Smooth muscle cell (in vitro differentiated cells): ENCODE results near the gene KLHL2. TPM values are rescaled to one million over a fixed set of nuclear protein-coding genes. Genes with fewer than 3 reads are reported as not detected.
"Not testable (repeated sequence)": the region's sequence is repeated elsewhere in the genome, so short reads cannot be mapped to it uniquely, and the experiment has no call there.

Source experiments
- DNase-seq: peaks from one replicate; lab custom pipeline; 2025; ENCODE audit not compliant: unreplicated experiment; lab: John Stamatoyannopoulos, UW
- H2AFZ ChIP-seq: fragments of 200-600 bp; sonication (generic); 2 replicates; pipeline ENCODE4 v1.6.0; 2016; ENCODE audit warnings: antibody characterized with exemption, low read depth, mild to moderate bottlenecking
- H3F3A ChIP-seq: fragments of 200-600 bp; sonication (generic); 2 replicates; pipeline ENCODE4 v1.6.0; 2017; ENCODE audit warnings: antibody characterized with exemption, low read depth
- H3K27ac ChIP-seq: fragments of 200-600 bp; sonication (generic); 2 replicates; pipeline ENCODE4 v1.5.1; 2016; ENCODE audit warnings: low read depth, mild to moderate bottlenecking
- H3K27me3 ChIP-seq: fragments of 200-600 bp; sonication (generic); 2 replicates; pipeline ENCODE4 v1.6.1; 2016; ENCODE audit warnings: low read depth, mild to moderate bottlenecking
- H3K36me3 ChIP-seq: fragments of 200-600 bp; sonication (generic); 2 replicates; pipeline ENCODE4 v1.5.1; 2016; ENCODE audit warnings: low read depth
- H3K4me1 ChIP-seq: fragments of 200-600 bp; sonication (generic); 2 replicates; pipeline ENCODE4 v1.5.1; 2016; ENCODE audit warnings: low read depth
- H3K4me2 ChIP-seq: fragments of 200-600 bp; sonication (generic); 2 replicates; pipeline ENCODE4 v1.6.0; 2016; ENCODE audit warnings: mild to moderate bottlenecking
- H3K4me3 ChIP-seq: fragments of 200-600 bp; sonication (generic); 2 replicates; pipeline ENCODE4 v1.5.1; 2016; ENCODE audit warnings: mild to moderate bottlenecking
- H3K79me2 ChIP-seq: fragments of 200-600 bp; sonication (generic); 2 replicates; pipeline ENCODE4 v1.6.0; 2016; ENCODE audit warnings: low read depth, mild to moderate bottlenecking
- H3K9ac ChIP-seq: fragments of 200-600 bp; sonication (generic); 2 replicates; pipeline ENCODE4 v1.6.0; 2016; ENCODE audit warnings: low read depth
- H3K9me3 ChIP-seq: fragments of 200-600 bp; sonication (generic); replicated peaks from 2 replicates; pipeline ENCODE4 v1.5.1; 2016; ENCODE audit warnings: low read depth
- H4K20me1 ChIP-seq: fragments of 200-600 bp; sonication (generic); 2 replicates; pipeline ENCODE4 v1.6.0; 2016; ENCODE audit warnings: low read depth
- WGBS: methylation state at CpG from one replicate; pipeline ENCODE4 v1.1.7; 2016; ENCODE audit warnings: low lambda C conversion rate; 5-methylcytosine and 5-hydroxymethylcytosine counted together
- polyA plus RNA-seq: library from polyadenylated mRNA; unstranded; fragments of >200 nt; fragmentation: Nextera tagmentation; extraction: Ambion mirVana; gene quantifications from 2 replicates; pipeline ENCODE4 v1.2.1, GENCODE V29; 2016
- total RNA-seq: library from RNA; depleted of rRNA; stranded (reverse); fragments of >200 nt; gene quantifications from 2 replicates; pipeline ENCODE4 v1.2.3, GENCODE V29; 2014
- TF ChIP-seq, protein P1 (sequence below): fragments of 200-600 bp; sonication (generic); IDR thresholded peaks from 2 replicates; pipeline ENCODE4 v1.5.1; 2017; ENCODE audit warnings: borderline replicate concordance, mild to moderate bottlenecking, antibody characterized with exemption; ENCODE audit not compliant: insufficient read depth, poor library complexity, severe bottlenecking

KLHL2 gene
- total and polyA plus RNA-seq, 2 experiments from 2014 or later, result 2.6 to 18.6 TPM

DNA sequence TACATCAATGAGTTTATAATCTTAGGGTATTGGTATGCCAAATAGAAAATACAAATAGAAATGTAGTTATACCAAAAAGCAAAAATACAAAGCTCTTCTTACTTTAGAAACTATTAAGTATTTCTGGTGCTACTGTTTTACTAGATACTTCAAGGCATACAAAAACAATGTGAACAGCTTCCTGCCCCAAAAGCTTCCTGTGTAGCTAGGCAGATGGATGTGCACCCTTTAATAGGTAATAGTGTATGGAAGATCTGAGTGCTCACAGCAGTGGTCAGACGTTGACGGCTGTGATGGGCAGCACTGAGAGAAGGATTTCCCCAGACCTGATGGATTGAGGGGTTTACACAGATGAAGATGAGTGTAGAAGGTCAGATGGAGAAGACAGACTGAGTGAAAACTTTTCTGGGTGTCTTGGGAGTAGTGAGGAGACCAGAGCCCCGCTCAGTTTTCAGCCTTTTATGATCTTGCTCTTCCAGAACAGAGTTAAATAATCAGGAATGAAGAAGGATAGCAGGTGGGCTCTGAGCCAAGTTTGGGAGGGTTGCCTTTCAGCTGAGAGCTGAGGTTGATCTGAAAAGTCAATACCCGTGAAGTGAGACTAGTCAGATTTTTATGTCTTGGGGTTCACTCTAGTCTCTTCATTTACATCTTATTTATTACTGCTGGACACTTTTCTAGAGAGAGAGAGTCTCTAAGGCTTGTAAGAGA lies 22.3 kb downstream of the KLHL2 start:
- not testable (repeated sequence) for H3F3A ChIP-seq, H2AFZ ChIP-seq, H4K20me1 ChIP-seq, H3K27ac ChIP-seq, H3K79me2 ChIP-seq, H3K9ac ChIP-seq, H3K4me1 ChIP-seq, H3K4me3 ChIP-seq, DNase-seq, H3K36me3 ChIP-seq, H3K4me2 ChIP-seq, H3K27me3 ChIP-seq, H3K9me3 ChIP-seq
- WGBS, result 94% methylated on average over 4 of the region's 4 CpGs

DNA sequence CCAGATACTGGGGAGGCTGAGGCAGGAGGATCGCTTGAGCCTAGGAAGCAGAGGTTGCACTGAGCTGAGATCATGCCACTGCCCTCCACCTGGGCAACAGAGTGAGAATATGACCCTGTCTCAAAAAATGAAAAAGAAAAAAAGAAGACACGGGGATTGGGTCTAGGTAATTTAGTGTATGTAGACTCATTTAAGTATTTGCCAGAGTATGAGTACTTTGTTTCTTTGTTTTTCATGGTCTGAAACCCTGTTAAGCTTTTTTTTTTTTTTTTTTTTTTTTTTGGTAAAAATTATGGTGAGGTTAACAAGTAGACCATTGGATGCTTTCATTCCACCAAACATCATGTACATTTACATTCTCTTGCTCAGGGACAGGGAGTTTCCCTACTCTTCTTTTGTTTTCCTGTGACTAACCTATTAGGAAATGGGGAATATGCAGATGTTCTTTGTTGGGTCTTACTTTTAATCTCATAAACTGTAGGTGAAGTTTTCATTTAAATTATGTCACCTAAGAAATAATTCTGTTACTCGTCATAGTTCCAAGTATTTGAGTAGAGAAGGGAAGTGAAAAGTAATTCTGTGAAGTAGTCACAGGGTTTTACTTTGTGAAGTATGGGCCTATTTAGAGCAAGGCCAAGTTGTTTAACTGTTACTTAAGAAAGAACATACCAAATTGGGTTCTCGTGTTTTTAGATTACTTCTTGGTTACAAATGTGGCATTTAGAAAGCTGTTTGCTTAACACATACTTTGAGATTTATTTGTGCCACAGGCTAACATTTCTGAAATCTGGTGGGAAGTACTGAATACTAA lies 25.5 kb downstream of the KLHL2 start:
- H3F3A ChIP-seq, H3K9ac ChIP-seq, H3K4me2 ChIP-seq, H2AFZ ChIP-seq, H3K27ac ChIP-seq, H3K9me3 ChIP-seq, H4K20me1 ChIP-seq, H3K79me2 ChIP-seq, H3K36me3 ChIP-seq, H3K4me3 ChIP-seq, H3K27me3 ChIP-seq, DNase-seq, H3K4me1 ChIP-seq: not testable (repeated sequence)
- 84% methylated on average over 4 of the region's 4 CpGs for WGBS

DNA sequence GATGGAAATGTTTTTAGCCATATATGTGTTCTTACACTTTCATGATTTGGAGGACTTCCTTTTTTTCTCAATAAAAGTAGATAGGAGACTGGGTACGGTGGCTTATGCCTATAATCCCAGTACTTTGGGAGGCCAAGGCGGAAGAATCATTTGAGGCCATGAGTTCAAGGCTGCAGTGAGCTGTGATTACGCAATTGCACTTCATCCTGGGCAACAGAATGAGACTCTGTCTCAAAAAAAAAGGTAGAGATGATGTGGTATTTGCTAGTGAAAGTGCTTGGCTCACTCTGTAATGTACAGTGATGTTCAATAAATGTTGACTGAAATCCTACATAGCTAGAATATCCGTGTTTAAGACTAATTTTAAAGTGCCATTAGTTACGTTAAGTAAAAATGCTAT lies 27.4 kb downstream of the KLHL2 start:
- H3K27me3 ChIP-seq, result no peaks in the 10 kb centered on the region
- no peak overlapping the region for H3K4me2 ChIP-seq
- H3K4me3 ChIP-seq, result no peak overlapping the region
- H3F3A ChIP-seq, result no peaks in the 10 kb centered on the region
- no peaks in the 10 kb centered on the region for H3K4me1 ChIP-seq
- no peak overlapping the region for H3K27ac ChIP-seq
- no peaks in the 10 kb centered on the region for H3K79me2 ChIP-seq
- no peaks in the 10 kb centered on the region for H4K20me1 ChIP-seq
- WGBS, result 91% methylated on average over 5 of the region's 5 CpGs
- DNase-seq, result no peak
- no peak overlapping the region for H2AFZ ChIP-seq
- TF ChIP-seq, protein P1, sequence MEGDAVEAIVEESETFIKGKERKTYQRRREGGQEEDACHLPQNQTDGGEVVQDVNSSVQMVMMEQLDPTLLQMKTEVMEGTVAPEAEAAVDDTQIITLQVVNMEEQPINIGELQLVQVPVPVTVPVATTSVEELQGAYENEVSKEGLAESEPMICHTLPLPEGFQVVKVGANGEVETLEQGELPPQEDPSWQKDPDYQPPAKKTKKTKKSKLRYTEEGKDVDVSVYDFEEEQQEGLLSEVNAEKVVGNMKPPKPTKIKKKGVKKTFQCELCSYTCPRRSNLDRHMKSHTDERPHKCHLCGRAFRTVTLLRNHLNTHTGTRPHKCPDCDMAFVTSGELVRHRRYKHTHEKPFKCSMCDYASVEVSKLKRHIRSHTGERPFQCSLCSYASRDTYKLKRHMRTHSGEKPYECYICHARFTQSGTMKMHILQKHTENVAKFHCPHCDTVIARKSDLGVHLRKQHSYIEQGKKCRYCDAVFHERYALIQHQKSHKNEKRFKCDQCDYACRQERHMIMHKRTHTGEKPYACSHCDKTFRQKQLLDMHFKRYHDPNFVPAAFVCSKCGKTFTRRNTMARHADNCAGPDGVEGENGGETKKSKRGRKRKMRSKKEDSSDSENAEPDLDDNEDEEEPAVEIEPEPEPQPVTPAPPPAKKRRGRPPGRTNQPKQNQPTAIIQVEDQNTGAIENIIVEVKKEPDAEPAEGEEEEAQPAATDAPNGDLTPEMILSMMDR, result no peak
- H3K9ac ChIP-seq, result no peak overlapping the region
- H3K9me3 ChIP-seq, result no peaks in the 10 kb centered on the region
- H3K36me3 ChIP-seq, result no peaks in the 10 kb centered on the region

DNA sequence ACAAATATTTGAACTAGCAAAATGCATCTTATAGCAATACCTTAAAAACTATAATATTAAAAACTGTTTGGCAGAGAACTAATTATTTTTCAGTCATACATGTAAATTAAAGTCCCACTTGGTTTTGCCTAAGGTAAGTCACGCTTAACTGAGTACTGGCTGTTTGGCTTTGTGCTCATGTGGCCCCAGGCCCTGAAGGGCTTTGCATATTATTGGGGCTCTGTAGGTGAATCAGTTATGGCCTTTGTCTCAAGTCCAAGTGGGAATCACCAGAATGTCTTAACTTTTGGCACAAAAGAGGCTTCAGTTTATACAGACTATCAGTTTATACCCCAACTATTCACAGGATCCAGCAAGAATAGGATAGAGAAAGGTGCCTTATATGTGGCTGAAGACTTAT lies 29.5 kb downstream of the KLHL2 start:
- not testable (repeated sequence) for H3K36me3 ChIP-seq, H3K4me2 ChIP-seq, H3K9ac ChIP-seq, H3K27me3 ChIP-seq, H3K79me2 ChIP-seq, H3K4me3 ChIP-seq, H3K27ac ChIP-seq, H3F3A ChIP-seq, H4K20me1 ChIP-seq, H3K4me1 ChIP-seq, DNase-seq, H2AFZ ChIP-seq, H3K9me3 ChIP-seq
- WGBS, result no CpG with 5 or more reads among the region's 1 CpG

DNA sequence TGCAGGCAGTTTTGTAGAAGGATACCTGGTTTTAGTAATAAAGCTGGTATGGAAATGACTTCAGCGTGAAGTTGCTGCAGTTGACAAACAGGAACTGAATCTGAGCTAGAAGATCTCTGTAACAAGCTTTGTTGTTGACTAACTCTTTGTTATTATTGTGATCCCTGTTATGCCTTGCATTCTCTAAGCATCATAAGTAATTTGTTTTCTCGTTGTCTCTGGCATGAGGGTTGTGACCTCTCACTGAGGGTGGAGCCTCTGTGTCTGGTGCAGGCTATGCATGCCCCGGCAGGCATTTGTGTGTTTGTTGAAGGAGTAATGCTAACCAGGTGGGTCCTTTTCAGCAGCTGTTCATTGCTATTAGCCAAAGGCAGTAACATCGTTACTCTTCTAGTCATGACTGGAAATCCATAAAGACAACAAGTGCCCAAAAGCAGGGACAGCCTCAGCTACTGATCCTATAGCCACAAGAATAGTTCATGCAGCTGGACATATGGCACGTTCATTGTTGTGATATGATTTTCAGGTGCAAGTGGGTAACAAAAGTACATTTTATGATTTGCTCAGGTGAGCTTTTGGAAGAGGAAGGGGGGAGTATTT lies 30.8 kb downstream of the KLHL2 start:
- not testable (repeated sequence) for H3K4me1 ChIP-seq, H3K36me3 ChIP-seq, H3K27ac ChIP-seq, H3F3A ChIP-seq, H3K4me3 ChIP-seq, H3K4me2 ChIP-seq, H3K79me2 ChIP-seq, DNase-seq, H3K27me3 ChIP-seq, H4K20me1 ChIP-seq, H3K9ac ChIP-seq, H3K9me3 ChIP-seq, H2AFZ ChIP-seq
- WGBS, result 56% methylated on average over 5 of the region's 5 CpGs

DNA sequence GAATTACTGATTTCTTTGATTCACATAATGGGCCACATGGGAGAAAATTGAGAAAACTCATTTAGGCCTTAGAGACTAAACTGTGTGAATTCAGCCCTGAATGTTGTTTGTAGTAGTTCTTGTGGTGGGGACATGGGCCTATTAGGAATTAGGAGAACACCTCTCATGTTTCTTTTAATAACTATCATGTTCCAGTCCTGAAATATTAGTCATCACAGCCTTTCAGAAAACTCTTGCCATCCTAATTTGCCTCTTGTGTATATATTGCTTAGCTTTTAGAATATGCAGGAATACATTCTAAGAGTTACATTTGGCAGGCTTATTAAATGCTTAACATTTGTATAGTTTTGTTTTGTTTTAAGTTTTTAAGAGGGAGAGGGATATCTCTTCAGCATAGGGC lies 33.4 kb downstream of the KLHL2 start:
- not testable (repeated sequence) for H3K4me1 ChIP-seq, H3K27me3 ChIP-seq, H3K4me3 ChIP-seq, H3K4me2 ChIP-seq, H3F3A ChIP-seq, H3K36me3 ChIP-seq, H3K27ac ChIP-seq, H3K9ac ChIP-seq, H3K79me2 ChIP-seq, H4K20me1 ChIP-seq, H2AFZ ChIP-seq, H3K9me3 ChIP-seq, DNase-seq

DNA sequence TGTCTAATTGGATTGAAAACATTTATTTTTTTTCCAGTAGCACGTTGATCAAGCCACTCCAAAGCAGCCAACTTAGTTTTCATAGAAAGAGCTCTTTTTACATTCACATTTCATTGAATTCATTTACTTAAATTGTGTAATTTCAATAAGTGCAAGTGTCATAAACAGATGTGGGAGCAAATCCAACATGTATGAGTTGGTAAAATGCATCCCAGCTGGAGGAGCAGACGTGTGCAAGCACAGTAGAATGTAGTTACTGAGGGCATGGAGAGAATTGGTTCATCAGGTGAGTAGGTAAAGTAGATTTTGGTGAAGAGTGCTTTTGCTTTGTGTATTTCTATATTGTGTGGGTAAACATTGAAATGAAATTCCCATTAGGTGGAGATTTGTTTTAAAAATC lies 36.8 kb downstream of the KLHL2 start:
- not testable (repeated sequence) for DNase-seq, H3K79me2 ChIP-seq, H3K9me3 ChIP-seq, H3K9ac ChIP-seq, H3K27me3 ChIP-seq, H3K36me3 ChIP-seq, H3K4me2 ChIP-seq, H3K4me3 ChIP-seq, H3K4me1 ChIP-seq, H3F3A ChIP-seq, H2AFZ ChIP-seq, H3K27ac ChIP-seq, H4K20me1 ChIP-seq
- WGBS, result 93% methylated on average over 2 of the region's 2 CpGs
